Measurements from ENCODE around the gene GNG12.

The GNG12 gene

GRCh38 chr1:67777440-67777839 is 55.8 kb downstream of the GNG12 start:
- Histone ChIP-seq H3K9me2 (replicated peaks; ENCODE audit: insufficient read depth, low read length) (no peaks in the 10 kb centered on the region), H3K4me3 (ENCODE audit: insufficient read depth, low read length, poor library complexity, severe bottlenecking) (no peak overlapping the region), H3K27me3 (ENCODE audit: low read length) (no peaks in the 10 kb centered on the region), H3F3A (ENCODE audit: insufficient read depth) (no peaks in the 10 kb centered on the region), H4K20me1 (ENCODE audit: low read depth, low read length) (no peaks in the 10 kb centered on the region), H3K9me3 (ENCODE audit: insufficient read depth, low read length) (no peaks in the 10 kb centered on the region), H3K4me2 (ENCODE audit: low read depth, low read length, poor library complexity, severe bottlenecking) (no peak overlapping the region), H3K79me2 (ENCODE audit: insufficient read depth, low read length) (no peaks in the 10 kb centered on the region), H2AFZ (ENCODE audit: low read depth, low read length, severe bottlenecking) (no peak overlapping the region), H3K27ac (ENCODE audit: low read depth, low read length) (no peak overlapping the region), H3K9ac (ENCODE audit: low read length) (no peak overlapping the region), H3K36me3 (ENCODE audit: low read length) (no peaks in the 10 kb centered on the region)
- TF ChIP-seq CTCF (IDR thresholded peaks at IDR 0.05; ENCODE audit: insufficient read depth, low read length, poor library complexity, severe bottlenecking) = no peak
- no peak for TF ChIP-seq EZH2phosphoT487 (conservative IDR thresholded peaks at IDR 0.05; ENCODE audit: low read length)

GRCh38 chr1:67777016-67777415 is 56.3 kb downstream of the GNG12 start:
- H3K9me2 ChIP-seq (replicated peaks; ENCODE audit: insufficient read depth, low read length) = no peaks in the 10 kb centered on the region
- no peaks in the 10 kb centered on the region for H3K36me3 ChIP-seq (ENCODE audit: low read length)
- H3K27ac ChIP-seq (ENCODE audit: low read depth, low read length) = no peak overlapping the region
- no peak for TF ChIP-seq EZH2phosphoT487 (conservative IDR thresholded peaks at IDR 0.05; ENCODE audit: low read length)
- TF ChIP-seq CTCF (IDR thresholded peaks at IDR 0.05; ENCODE audit: insufficient read depth, low read length, poor library complexity, severe bottlenecking) = no peak
- H2AFZ ChIP-seq (ENCODE audit: low read depth, low read length, severe bottlenecking) = no peak overlapping the region
- no peak overlapping the region for H3K9ac ChIP-seq (ENCODE audit: low read length)
- H3K4me3 ChIP-seq (ENCODE audit: insufficient read depth, low read length, poor library complexity, severe bottlenecking) = no peak overlapping the region
- H3K27me3 ChIP-seq (ENCODE audit: low read length) = no peaks in the 10 kb centered on the region
- no peak overlapping the region for H3K4me2 ChIP-seq (ENCODE audit: low read depth, low read length, poor library complexity, severe bottlenecking)
- H3F3A ChIP-seq (ENCODE audit: insufficient read depth) = no peaks in the 10 kb centered on the region
- no peaks in the 10 kb centered on the region for H3K79me2 ChIP-seq (ENCODE audit: insufficient read depth, low read length)
- no peaks in the 10 kb centered on the region for H4K20me1 ChIP-seq (ENCODE audit: low read depth, low read length)
- no peaks in the 10 kb centered on the region for H3K9me3 ChIP-seq (ENCODE audit: insufficient read depth, low read length)

- H3K9ac ChIP-seq (ENCODE audit: low read length) = no peak overlapping the region
- no peak overlapping the region for H2AFZ ChIP-seq (ENCODE audit: low read depth, low read length, severe bottlenecking)
- H4K20me1 ChIP-seq (ENCODE audit: low read depth, low read length) = no peaks in the 10 kb centered on the region
- no peaks in the 10 kb centered on the region for H3K9me2 ChIP-seq (replicated peaks; ENCODE audit: insufficient read depth, low read length)
- no peak overlapping the region for H3K4me3 ChIP-seq (ENCODE audit: insufficient read depth, low read length, poor library complexity, severe bottlenecking)
- H3K27me3 ChIP-seq (ENCODE audit: low read length) = no peaks in the 10 kb centered on the region
- no peak overlapping the region for H3K4me2 ChIP-seq (ENCODE audit: low read depth, low read length, poor library complexity, severe bottlenecking)
- no peaks in the 10 kb centered on the region for H3F3A ChIP-seq (ENCODE audit: insufficient read depth)
- H3K27ac ChIP-seq (ENCODE audit: low read depth, low read length) = no peak overlapping the region
- no peaks in the 10 kb centered on the region for H3K36me3 ChIP-seq (ENCODE audit: low read length)
- H3K79me2 ChIP-seq (ENCODE audit: insufficient read depth, low read length) = no peaks in the 10 kb centered on the region
- TF ChIP-seq CTCF (IDR thresholded peaks at IDR 0.05; ENCODE audit: insufficient read depth, low read length, poor library complexity, severe bottlenecking) (no peak), EZH2phosphoT487 (conservative IDR thresholded peaks at IDR 0.05; ENCODE audit: low read length) (no peak)
- H3K9me3 ChIP-seq (ENCODE audit: insufficient read depth, low read length) = no peaks in the 10 kb centered on the region
Measured at GRCh38 chr1:67773462-67773861, 59.8 kb downstream of the GNG12 start.

Measured in SU-DHL-6 (cell line).